ENCODE measurements around the gene PANK1.

- TF ChIP-seq, protein P1, sequence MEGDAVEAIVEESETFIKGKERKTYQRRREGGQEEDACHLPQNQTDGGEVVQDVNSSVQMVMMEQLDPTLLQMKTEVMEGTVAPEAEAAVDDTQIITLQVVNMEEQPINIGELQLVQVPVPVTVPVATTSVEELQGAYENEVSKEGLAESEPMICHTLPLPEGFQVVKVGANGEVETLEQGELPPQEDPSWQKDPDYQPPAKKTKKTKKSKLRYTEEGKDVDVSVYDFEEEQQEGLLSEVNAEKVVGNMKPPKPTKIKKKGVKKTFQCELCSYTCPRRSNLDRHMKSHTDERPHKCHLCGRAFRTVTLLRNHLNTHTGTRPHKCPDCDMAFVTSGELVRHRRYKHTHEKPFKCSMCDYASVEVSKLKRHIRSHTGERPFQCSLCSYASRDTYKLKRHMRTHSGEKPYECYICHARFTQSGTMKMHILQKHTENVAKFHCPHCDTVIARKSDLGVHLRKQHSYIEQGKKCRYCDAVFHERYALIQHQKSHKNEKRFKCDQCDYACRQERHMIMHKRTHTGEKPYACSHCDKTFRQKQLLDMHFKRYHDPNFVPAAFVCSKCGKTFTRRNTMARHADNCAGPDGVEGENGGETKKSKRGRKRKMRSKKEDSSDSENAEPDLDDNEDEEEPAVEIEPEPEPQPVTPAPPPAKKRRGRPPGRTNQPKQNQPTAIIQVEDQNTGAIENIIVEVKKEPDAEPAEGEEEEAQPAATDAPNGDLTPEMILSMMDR (IDR thresholded peaks at IDR 0.05; ENCODE audit: low read depth, low read length) = no peak
- no peak for TF ChIP-seq POLR2A (IDR thresholded peaks at IDR 0.05; ENCODE audit: extremely low read depth, insufficient read length)
These were observed 94.5 kb downstream of the PANK1 start for GRCh38 chr10:89550509-89550908.
